Activated T-helper 17 cell treated with anti-CD3 and anti-CD28 coated beads, Interleukin-2, amount 50 U/mL, for 72 hours (primary cell): ENCODE measurements around the gene MARCHF11. TPM values are rescaled to one million over a fixed set of nuclear protein-coding genes. Genes with fewer than 3 reads are reported as not detected.

Experiments
- ATAC-seq: fragments of 150-1000 bp; cut with Tn5 transposase; replicated peaks from 2 replicates; pipeline ENCODE4 v1.10.0; 2021; ENCODE audit warnings: mild to moderate bottlenecking, moderate library complexity
- H3K27ac Mint-ChIP-seq: one replicate; pipeline ENCODE4 v1.8.0; 2022; ENCODE audit warnings: mixed read lengths
- H3K27me3 Mint-ChIP-seq: one replicate; pipeline ENCODE4 v1.8.0; 2022; ENCODE audit warnings: mixed read lengths
- H3K36me3 Mint-ChIP-seq: one replicate; pipeline ENCODE4 v1.8.0; 2022; ENCODE audit warnings: low read depth, mild to moderate bottlenecking, mixed read lengths
- H3K4me1 Mint-ChIP-seq: one replicate; pipeline ENCODE4 v1.8.0; 2022; ENCODE audit warnings: mixed read lengths
- H3K4me3 Mint-ChIP-seq: one replicate; pipeline ENCODE4 v1.8.0; 2022; ENCODE audit warnings: mild to moderate bottlenecking, mixed read lengths
- H3K9me3 Mint-ChIP-seq: one replicate; pipeline ENCODE4 v1.8.0; 2022; ENCODE audit warnings: mixed read lengths
- total RNA-seq, 2 donors: library from RNA; stranded (reverse); gene quantifications; one replicate each; pipeline ENCODE4 v1.2.3, GENCODE V29; 2022

The MARCHF11 gene
- total RNA-seq, 2 donors from 2014 or later, result not detected

GRCh38 chr5:16104961-16105360 lies 74.6 kb downstream of the MARCHF11 start:
- Mint-ChIP-seq H3K27ac (no peak overlapping the region), H3K9me3 (peaks cover 3% of the 10 kb centered on the region)

GRCh38 chr5:16095612-16096011 lies 84.0 kb downstream of the MARCHF11 start:
- Mint-ChIP-seq H3K27ac (no peak overlapping the region), H3K36me3 (no peaks in the 10 kb centered on the region), H3K27me3 (peaks cover 4% of the 10 kb centered on the region), H3K4me3 (no peak overlapping the region), H3K4me1 (no peaks in the 10 kb centered on the region), H3K9me3 (peaks cover 4% of the 10 kb centered on the region)
- ATAC-seq, result no peak

More at GRCh38 chr5:16104961-16105360, 74.6 kb downstream of the MARCHF11 start:
- no peak overlapping the region for H3K4me3 Mint-ChIP-seq
- ATAC-seq, result no peak
- no peaks in the 10 kb centered on the region for H3K4me1 Mint-ChIP-seq
- H3K27me3 Mint-ChIP-seq, result no peaks in the 10 kb centered on the region
- H3K36me3 Mint-ChIP-seq, result no peaks in the 10 kb centered on the region

- Mint-ChIP-seq H3K27me3 (peaks cover 3% of the 10 kb centered on the region), H3K4me3 (no peak overlapping the region), H3K36me3 (no peaks in the 10 kb centered on the region), H3K27ac (no peak overlapping the region), H3K4me1 (no peaks in the 10 kb centered on the region), H3K9me3 (peaks cover 3% of the 10 kb centered on the region)
- no peak for ATAC-seq
These were observed 89.3 kb downstream of the MARCHF11 start for GRCh38 chr5:16090270-16090669.

GRCh38 chr5:16082982-16083381 lies 96.6 kb downstream of the MARCHF11 start:
- Mint-ChIP-seq H3K36me3 (no peaks in the 10 kb centered on the region), H3K9me3 (peaks cover 5% of the 10 kb centered on the region), H3K4me1 (no peaks in the 10 kb centered on the region), H3K4me3 (no peak overlapping the region), H3K27ac (no peak overlapping the region), H3K27me3 (peaks cover 3% of the 10 kb centered on the region)
- ATAC-seq, result no peak

- H3K4me3 Mint-ChIP-seq, result no peak overlapping the region
- no peak overlapping the region for H3K27ac Mint-ChIP-seq
- peaks cover 5% of the 10 kb centered on the region for H3K9me3 Mint-ChIP-seq
- H3K27me3 Mint-ChIP-seq, result peaks cover 3% of the 10 kb centered on the region
- ATAC-seq, result no peak
- no peaks in the 10 kb centered on the region for H3K4me1 Mint-ChIP-seq
- H3K36me3 Mint-ChIP-seq, result no peaks in the 10 kb centered on the region
These were observed 97.5 kb downstream of the MARCHF11 start for GRCh38 chr5:16082053-16082452.

- Mint-ChIP-seq H3K27me3 (peaks cover 3% of the 10 kb centered on the region), H3K9me3 (peaks cover 5% of the 10 kb centered on the region), H3K4me3 (no peak overlapping the region), H3K36me3 (no peaks in the 10 kb centered on the region), H3K27ac (no peak overlapping the region), H3K4me1 (no peaks in the 10 kb centered on the region)
- no peak for ATAC-seq
These were observed 98.1 kb downstream of the MARCHF11 start for GRCh38 chr5:16081376-16081955.

- no peaks in the 10 kb centered on the region for H3K36me3 Mint-ChIP-seq
- H3K4me1 Mint-ChIP-seq, result no peaks in the 10 kb centered on the region
- H3K4me3 Mint-ChIP-seq, result no peak overlapping the region
- H3K27me3 Mint-ChIP-seq, result peaks cover 3% of the 10 kb centered on the region
- H3K9me3 Mint-ChIP-seq, result peaks cover 5% of the 10 kb centered on the region
- H3K27ac Mint-ChIP-seq, result no peak overlapping the region
- ATAC-seq, result no peak
These were observed 102.9 kb downstream of the MARCHF11 start for GRCh38 chr5:16076657-16077056.

GRCh38 chr5:16074358-16074757 lies 105.2 kb downstream of the MARCHF11 start:
- H3K4me3 Mint-ChIP-seq, result no peak overlapping the region
- H3K27ac Mint-ChIP-seq, result no peak overlapping the region
- no peak for ATAC-seq
- peaks cover under 1% of the 10 kb centered on the region for H3K27me3 Mint-ChIP-seq
- H3K36me3 Mint-ChIP-seq, result no peaks in the 10 kb centered on the region
- H3K4me1 Mint-ChIP-seq, result no peaks in the 10 kb centered on the region
- peaks cover 2% of the 10 kb centered on the region for H3K9me3 Mint-ChIP-seq

- no peak overlapping the region for H3K4me3 Mint-ChIP-seq
- H3K27me3 Mint-ChIP-seq, result no peaks in the 10 kb centered on the region
- ATAC-seq, result no peak
- no peaks in the 10 kb centered on the region for H3K4me1 Mint-ChIP-seq
- no peaks in the 10 kb centered on the region for H3K36me3 Mint-ChIP-seq
- H3K9me3 Mint-ChIP-seq, result no peaks in the 10 kb centered on the region
- no peak overlapping the region for H3K27ac Mint-ChIP-seq
These were observed 107.0 kb downstream of the MARCHF11 start for GRCh38 chr5:16072616-16073015.

- no peak for ATAC-seq
- no peaks in the 10 kb centered on the region for H3K36me3 Mint-ChIP-seq
- H3K4me3 Mint-ChIP-seq, result no peak overlapping the region
- H3K9me3 Mint-ChIP-seq, result no peaks in the 10 kb centered on the region
- H3K4me1 Mint-ChIP-seq, result no peaks in the 10 kb centered on the region
- H3K27ac Mint-ChIP-seq, result no peak overlapping the region
- no peaks in the 10 kb centered on the region for H3K27me3 Mint-ChIP-seq
These were observed 112.2 kb downstream of the MARCHF11 start for GRCh38 chr5:16067415-16067814.

- Mint-ChIP-seq H3K4me1 (no peaks in the 10 kb centered on the region), H3K4me3 (no peak overlapping the region), H3K27ac (no peak overlapping the region), H3K27me3 (no peaks in the 10 kb centered on the region), H3K9me3 (no peaks in the 10 kb centered on the region), H3K36me3 (no peaks in the 10 kb centered on the region)
- no peak for ATAC-seq
These were observed 112.8 kb downstream of the MARCHF11 start for GRCh38 chr5:16066810-16067209.

- no peak overlapping the region for H3K4me3 Mint-ChIP-seq
- H3K27ac Mint-ChIP-seq, result no peak overlapping the region
- no peaks in the 10 kb centered on the region for H3K9me3 Mint-ChIP-seq
- ATAC-seq, result no peak
- H3K4me1 Mint-ChIP-seq, result no peaks in the 10 kb centered on the region
- H3K27me3 Mint-ChIP-seq, result no peaks in the 10 kb centered on the region
- H3K36me3 Mint-ChIP-seq, result no peaks in the 10 kb centered on the region
These were observed 113.3 kb downstream of the MARCHF11 start for GRCh38 chr5:16066320-16066719.

- no peaks in the 10 kb centered on the region for H3K27me3 Mint-ChIP-seq
- no peaks in the 10 kb centered on the region for H3K36me3 Mint-ChIP-seq
- no peak overlapping the region for H3K27ac Mint-ChIP-seq
- no peaks in the 10 kb centered on the region for H3K4me1 Mint-ChIP-seq
- ATAC-seq, result no peak
- no peak overlapping the region for H3K4me3 Mint-ChIP-seq
- peaks cover 4% of the 10 kb centered on the region for H3K9me3 Mint-ChIP-seq
These were observed 113.8 kb downstream of the MARCHF11 start for GRCh38 chr5:16065831-16066230.

- ATAC-seq, result no peak
- Mint-ChIP-seq H3K9me3 (peaks cover 8% of the 10 kb centered on the region), H3K36me3 (no peaks in the 10 kb centered on the region), H3K4me3 (no peak overlapping the region), H3K27me3 (no peaks in the 10 kb centered on the region), H3K27ac (no peak overlapping the region), H3K4me1 (no peaks in the 10 kb centered on the region)
These were observed 115.3 kb downstream of the MARCHF11 start for GRCh38 chr5:16064135-16064893.

GRCh38 chr5:16061163-16061562 lies 118.4 kb downstream of the MARCHF11 start:
- no peak overlapping the region for H3K4me3 Mint-ChIP-seq
- no peaks in the 10 kb centered on the region for H3K36me3 Mint-ChIP-seq
- peaks cover 12% of the 10 kb centered on the region for H3K9me3 Mint-ChIP-seq
- H3K27ac Mint-ChIP-seq, result no peak overlapping the region
- no peaks in the 10 kb centered on the region for H3K4me1 Mint-ChIP-seq
- H3K27me3 Mint-ChIP-seq, result no peaks in the 10 kb centered on the region
- ATAC-seq, result no peak
